Endothelial cell of umbilical vein (primary cell): ENCODE measurements around the gene NCL. TPM values are rescaled to one million over a fixed set of nuclear protein-coding genes. Genes with fewer than 3 reads are reported as not detected.

Experiments used
- BruUV-seq: library from RNA; stranded (reverse); fragments of 400-500 nt; replicated peaks from 2 replicates; lab custom pipeline; 2021; lab: Mats Ljungman, UMichigan
- CTCF ChIA-PET: fragments of 300-600, 350-600 bp; sonication (Branson Sonifier 250); formaldehyde crosslinking; loops from one replicate; lab custom pipeline; 2021; ENCODE audit warnings: antibody characterized with exemption, inconsistent platforms; lab: Charles Lee
- POLR2A ChIA-PET: fragments of 300-600, 350-600 bp; sonication (Branson Sonifier 250); formaldehyde crosslinking; loops from one replicate; lab custom pipeline; 2021; ENCODE audit warnings: antibody characterized with exemption, inconsistent platforms; lab: Charles Lee
- DNase-seq: peaks from one replicate; pipeline ENCODE4 v3.0.0-alpha.2; 2011; ENCODE audit warnings: low read depth, low spot score
- FAIRE-seq: peaks from 2 replicates; lab custom pipeline; 2011; peaks lifted over from hg19 to GRCh38; lab: Jason Lieb, UNC
- H2AFZ ChIP-seq: 2 replicates; pipeline ENCODE4 v1.6.0; 2012; ENCODE audit warnings: low read depth, low read length, control low read depth, inconsistent platforms
- H3K27ac ChIP-seq: 2 replicates; pipeline ENCODE4 v1.5.1; 2011; ENCODE audit warnings: low read depth, mild to moderate bottlenecking, control low read depth, low read length, moderate library complexity; ENCODE audit not compliant: insufficient read depth
- H3K27me3 ChIP-seq, 2 experiments: 2 replicates each; pipeline versions ENCODE4 v1.6.0 to v1.6.1; 2011; ENCODE audit warnings: low read length in 2 of 2, mixed read lengths in 1 of 2; ENCODE audit not compliant: control insufficient read depth in 2 of 2, insufficient read depth in 2 of 2
- H3K36me3 ChIP-seq, 2 experiments: 2 replicates in 1 of 2; 3 replicates in 1 of 2; pipeline ENCODE4 v1.5.1; 2011; ENCODE audit warnings: low read length in 2 of 2, mild to moderate bottlenecking in 1 of 2, moderate library complexity in 1 of 2; ENCODE audit not compliant: control insufficient read depth in 2 of 2, insufficient read depth in 2 of 2; ENCODE audit errors: extremely low read depth in 1 of 2
- H3K4me1 ChIP-seq: 3 replicates; pipeline ENCODE4 v1.5.1; 2011; ENCODE audit warnings: mild to moderate bottlenecking, low read length; ENCODE audit not compliant: control insufficient read depth, insufficient read depth; ENCODE audit errors: extremely low read depth
- H3K4me2 ChIP-seq: 2 replicates; pipeline ENCODE4 v1.6.1; 2011; ENCODE audit warnings: low read length, control low read depth, mixed read lengths; ENCODE audit not compliant: insufficient read depth
- H3K4me3 ChIP-seq, 3 experiments: fragments of 200-600 bp in 1 of 3; sonication (generic), shearing (Covaris generic) in 1 of 3; replicated peaks in 1 of 3; 2 replicates each; pipeline ENCODE4 v1.5.1; 2011 to 2016; ENCODE audit warnings: control low read depth in 3 of 3, low read length in 3 of 3, mild to moderate bottlenecking in 2 of 3, inconsistent platforms in 1 of 3, low read depth in 1 of 3, moderate library complexity in 1 of 3; ENCODE audit not compliant: insufficient read depth in 1 of 3
- H3K79me2 ChIP-seq: 2 replicates; pipeline ENCODE4 v1.6.0; 2012; ENCODE audit warnings: low read length, inconsistent platforms; ENCODE audit not compliant: control insufficient read depth, insufficient read depth
- H3K9ac ChIP-seq: replicated peaks from 2 replicates; pipeline ENCODE3; 2011; ENCODE audit warnings: low read length, control low read depth; ENCODE audit not compliant: insufficient read depth; ENCODE audit errors: extremely low read depth
- H3K9me1 ChIP-seq: replicated peaks from 3 replicates; pipeline ENCODE4 v1.6.0; 2011; ENCODE audit warnings: mild to moderate bottlenecking, low read length; ENCODE audit not compliant: control insufficient read depth, insufficient read depth; ENCODE audit errors: extremely low read depth
- H3K9me3 ChIP-seq: replicated peaks from 2 replicates; pipeline ENCODE4 v1.5.1; 2012; ENCODE audit warnings: low read length, inconsistent platforms; ENCODE audit not compliant: control insufficient read depth, insufficient read depth
- H4K20me1 ChIP-seq: replicated peaks from 2 replicates; pipeline ENCODE3; 2011; ENCODE audit warnings: mild to moderate bottlenecking, low read length; ENCODE audit not compliant: control insufficient read depth, insufficient read depth; ENCODE audit errors: extremely low read depth
- CTCF ChIP-seq, 2 donors: IDR thresholded peaks; 1 replicate in 1 of 2; 2 replicates in 1 of 2; pipeline ENCODE4 v1.5.1; 2011; ENCODE audit warnings: low read length in 2 of 2, mild to moderate bottlenecking in 2 of 2, moderate library complexity in 2 of 2, control low read depth in 1 of 2, inconsistent platforms in 1 of 2, low read depth in 1 of 2; ENCODE audit not compliant: insufficient read depth in 1 of 2; ENCODE audit errors: extremely low read depth in 1 of 2
- EZH2 ChIP-seq: IDR thresholded peaks from 2 replicates; pipeline ENCODE4 v1.6.1; 2012; ENCODE audit warnings: borderline replicate concordance, low read depth, mild to moderate bottlenecking, moderate library complexity, low read length, inconsistent platforms; ENCODE audit not compliant: severe bottlenecking
- FOS ChIP-seq: IDR thresholded peaks from 2 replicates; pipeline ENCODE4 v1.6.1; 2011; ENCODE audit warnings: mild to moderate bottlenecking, low read length, moderate library complexity, borderline replicate concordance; ENCODE audit not compliant: insufficient read depth
- GATA2 ChIP-seq: IDR thresholded peaks from 2 replicates; pipeline ENCODE4 v1.7.0; 2011; ENCODE audit warnings: low read depth, mild to moderate bottlenecking, moderate library complexity, mixed read lengths, low read length; ENCODE audit not compliant: insufficient read length, insufficient read depth
- JUN ChIP-seq: IDR thresholded peaks from 2 replicates; pipeline ENCODE4 v1.6.1; 2011; ENCODE audit warnings: borderline replicate concordance, low read depth; ENCODE audit not compliant: insufficient read length, insufficient read depth
- MYC ChIP-seq: IDR thresholded peaks from one replicate; pipeline ENCODE4 v1.6.1; 2011; ENCODE audit warnings: mild to moderate bottlenecking, low read depth, low read length
- POLR2A ChIP-seq: IDR thresholded peaks from 2 replicates; pipeline ENCODE4 v1.6.1; 2012; ENCODE audit warnings: low read depth, mild to moderate bottlenecking, control low read depth, low read length
- POLR2AphosphoS5 ChIP-seq: IDR thresholded peaks from 2 replicates; pipeline ENCODE4 v1.6.1; 2012; ENCODE audit warnings: low read depth, mild to moderate bottlenecking, control low read depth, low read length, moderate library complexity; ENCODE audit not compliant: insufficient read depth
- dilution Hi-C: fragments of 300-500 bp; cut with MboI; formaldehyde crosslinking; loops from one replicate; pipeline ENCODE4 v1.15.0; 2019; ENCODE audit warnings: low sequenced_read_pairs; ENCODE audit not compliant: extremely low pct_ligation_motif_present
- intact Hi-C: fragments of 100-400 bp; cut with micrococcal nuclease; formaldehyde crosslinking; loops from one replicate; pipeline ENCODE4 v1.10.0; 2022
- polyA plus RNA-seq, 4 experiments: library from polyadenylated mRNA; depleted of rRNA in 3 of 4; stranded (reverse) in 3 of 4; unstranded in 1 of 4; fragments of >200 nt; gene quantifications; 2 replicates each; pipeline versions ENCODE4 v1.2.1 to v1.2.3, GENCODE V29; 2011 to 2012; ENCODE audit warnings: missing spikeins in 1 of 4
- total RNA-seq: library from RNA; stranded (reverse); gene quantifications from 2 replicates; pipeline ENCODE4 v1.2.3, GENCODE V29; 2021
- TF ChIP-seq, protein P1 (sequence below): IDR thresholded peaks from 2 replicates; pipeline ENCODE4 v1.6.1; 2011; ENCODE audit not compliant: insufficient read depth, insufficient read length

The NCL gene
- total and polyA plus RNA-seq, 2 donors (not counting 3 experiments of a cell fraction or from before 2014, with no cell fraction given): 35.3 to 708 TPM

GRCh38 chr2:231449503-231450054 lies 14.7 kb downstream of the NCL start:
- Histone ChIP-seq H3K36me3 (peaks cover 9 to 10% of the 10 kb centered on the region in 2 experiments), H3K9ac (no peak overlapping the region), H4K20me1 (no peaks in the 10 kb centered on the region), H3K4me1 (no peaks in the 10 kb centered on the region), H3K9me3 (no peaks in the 10 kb centered on the region), H3K9me1 (no peaks in the 10 kb centered on the region), H3K79me2 (no peaks in the 10 kb centered on the region), H3K4me2 (no peak overlapping the region), H3K27me3 (no peaks in the 10 kb centered on the region), H3K4me3 (no peak overlapping the region), H3K27ac (no peak overlapping the region), H2AFZ (no peak overlapping the region)
- no TSS peak for BruUV-seq
- intact Hi-C loops (no loop called here), dilution Hi-C loops (loop anchor here (25.0 kb wide), 1 partner anchor 362 kb away; no protein-coding TSS in a partner anchor)
- no peak for FAIRE-seq
- POLR2A ChIA-PET: interaction anchor here (1.2 kb wide), 1 partner anchor 77 kb away, joined by 6 read pairs; no protein-coding TSS in a partner anchor
- DNase-seq: no peak
- TF ChIP-seq, protein P1, sequence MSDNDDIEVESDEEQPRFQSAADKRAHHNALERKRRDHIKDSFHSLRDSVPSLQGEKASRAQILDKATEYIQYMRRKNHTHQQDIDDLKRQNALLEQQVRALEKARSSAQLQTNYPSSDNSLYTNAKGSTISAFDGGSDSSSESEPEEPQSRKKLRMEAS: no peak
- TF ChIP-seq FOS (no peak), CTCF (IDR thresholded peaks at IDR 0.05; ENCODE audit: extremely low read depth in 1 of 2, insufficient read depth in 1 of 2, low read depth in 1 of 2, low read length in 2 of 2) (no peak), MYC (no peak), POLR2AphosphoS5 (no peak), JUN (no peak), EZH2 (no peak), GATA2 (no peak), POLR2A (no peak)
- CTCF ChIA-PET: interaction anchor here (0.5 to 4.1 kb wide), 5 partner anchors 14 to 346 kb away, joined by 3 to 53 read pairs (median 4); partner anchors contain the start of gene NCL
